DLD1 (cell line): ENCODE results near the gene FGGY.
"Not testable (repeated sequence)": the region's sequence is repeated elsewhere in the genome, so short reads cannot be mapped to it uniquely, and the experiment has no call there.

ENCODE experiments used
- in situ Hi-C: cut with HindIII; loops from 2 replicates; pipeline ENCODE4 v1.10.0; 2017; ENCODE audit warnings: low sequenced_read_pairs

FGGY gene

GRCh38 chr1:59296358-59297256 lies at the start of gene FGGY:
FGGY (plus strand) TSS chr1:59297094; CDS start chr1:59321550, 24,456 bp downstream.
- in situ Hi-C loops = no loop called here

DNA sequence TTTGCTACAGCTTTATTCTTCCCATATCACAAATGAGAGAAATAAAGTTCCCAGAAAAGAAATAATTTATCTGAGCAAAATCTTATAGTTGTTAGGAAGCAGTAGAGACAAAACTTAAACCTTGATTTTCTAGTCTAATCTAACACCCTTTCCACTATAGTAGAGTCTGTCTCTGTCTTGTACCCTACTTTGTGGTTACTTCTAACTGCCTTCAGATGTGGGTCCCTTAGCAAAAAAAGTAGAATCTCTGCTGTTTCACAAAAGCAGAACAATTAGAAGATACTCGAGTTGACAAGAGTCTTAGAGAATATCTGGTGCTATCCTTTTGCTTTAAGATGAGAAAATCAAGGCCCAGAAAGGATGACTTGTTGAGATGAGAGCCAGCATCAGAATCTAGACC lies 48.1 kb upstream of the FGGY start:
- in situ Hi-C loops = no loop called here

- in situ Hi-C loops = no loop called here
These were observed 47.3 kb upstream of the FGGY start for GRCh38 chr1:59249396-59250137.

DNA sequence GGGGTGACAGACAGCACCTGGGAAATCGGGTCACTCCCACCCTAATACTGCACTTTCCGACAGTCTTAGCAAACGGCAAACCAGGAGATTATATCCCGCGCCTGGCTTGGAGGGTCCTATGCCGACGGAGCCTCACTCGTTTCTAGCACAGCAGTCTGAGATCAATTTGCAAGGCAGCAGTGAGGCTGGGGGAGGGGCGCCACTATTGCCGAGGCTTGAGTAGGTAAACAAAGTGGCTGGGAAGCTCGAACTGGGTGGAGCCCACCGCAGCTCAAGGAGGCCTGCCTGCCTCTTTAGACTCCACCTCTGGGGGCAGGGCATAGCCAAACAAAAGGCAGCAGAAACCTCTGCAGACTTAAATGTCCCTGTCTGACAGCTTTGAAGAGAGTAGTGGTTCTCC lies 45.8 kb upstream of the FGGY start:
- in situ Hi-C loops = not testable (repeated sequence)

DNA sequence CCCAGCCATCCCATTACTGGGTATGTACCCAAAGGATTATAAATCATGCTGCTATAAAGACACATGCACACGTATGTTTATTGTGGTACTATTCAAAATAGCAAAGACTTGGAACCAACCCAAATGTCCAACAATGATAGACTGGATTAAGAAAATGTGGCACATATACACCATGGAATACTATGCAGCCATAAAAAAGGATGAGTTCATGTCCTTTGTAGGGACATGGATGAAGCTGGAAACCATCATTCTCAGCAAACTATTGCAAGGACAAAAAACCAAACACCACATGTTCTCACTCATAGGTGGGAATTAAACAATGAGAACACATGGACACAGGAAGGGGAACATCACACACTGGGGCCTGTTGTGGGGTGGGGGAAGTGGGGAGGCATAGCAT lies 40.5 kb upstream of the FGGY start:
- in situ Hi-C loops = not testable (repeated sequence)

- in situ Hi-C loops = no loop called here
These were observed 38.4 kb upstream of the FGGY start for GRCh38 chr1:59258412-59259032.

DNA sequence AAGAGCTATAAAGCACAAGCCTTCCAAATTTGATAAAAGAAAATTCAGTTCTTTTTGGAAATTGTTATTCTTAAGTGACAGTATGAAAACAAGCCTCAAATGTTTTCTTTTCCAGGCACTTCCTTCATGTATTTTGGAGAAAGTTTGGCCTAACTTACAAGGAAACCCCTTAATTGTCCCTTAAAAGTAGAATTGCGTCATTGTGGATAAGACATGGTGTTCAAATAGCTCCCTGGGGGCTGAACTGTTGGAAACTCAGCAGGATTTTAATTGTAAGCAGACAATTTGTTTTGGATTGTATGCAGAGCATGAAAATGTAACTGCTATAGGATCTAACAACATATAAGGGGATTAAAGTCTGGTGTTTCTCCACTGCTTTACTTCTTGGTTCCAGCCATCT lies 35.4 kb upstream of the FGGY start:
- in situ Hi-C loops = no loop called here

DNA sequence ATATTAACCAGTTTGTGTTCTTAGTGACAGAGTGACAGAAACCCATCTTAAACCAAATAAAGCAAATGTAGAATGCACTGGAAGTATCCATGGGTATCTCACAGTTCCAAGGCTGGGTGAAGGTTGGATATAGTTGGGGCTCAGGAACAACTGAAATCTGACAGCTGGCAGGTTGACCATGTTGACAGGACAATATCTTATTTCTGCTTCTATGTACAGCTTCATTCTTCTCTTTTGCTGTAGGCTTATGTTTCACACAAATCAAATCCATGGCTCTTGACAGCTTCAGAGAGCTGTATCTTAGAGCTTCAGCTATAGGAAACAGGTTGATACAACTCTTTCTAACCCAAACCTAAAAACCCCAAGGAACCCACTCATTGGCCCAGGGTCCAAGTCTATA lies 34.3 kb upstream of the FGGY start:
- in situ Hi-C loops = no loop called here

DNA sequence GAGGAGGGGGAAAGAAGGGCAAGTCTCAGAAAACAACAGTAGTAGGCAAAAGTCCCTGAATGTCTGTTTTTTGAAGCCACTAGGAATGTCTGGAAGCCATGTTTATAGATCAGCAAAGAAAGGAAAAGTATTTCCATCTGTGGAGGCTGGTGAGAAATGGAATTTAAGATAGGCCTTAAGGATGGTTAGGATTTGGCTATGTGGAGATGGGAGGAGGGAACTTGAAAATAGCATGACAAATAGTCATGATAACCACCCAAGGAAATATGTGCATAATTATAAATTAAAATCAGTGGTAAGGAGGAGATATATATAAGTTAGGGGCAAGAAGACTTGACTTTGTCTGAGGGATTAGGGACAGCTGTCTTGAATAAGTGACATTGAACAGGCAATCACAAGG lies 33.8 kb upstream of the FGGY start:
- in situ Hi-C loops = no loop called here

DNA sequence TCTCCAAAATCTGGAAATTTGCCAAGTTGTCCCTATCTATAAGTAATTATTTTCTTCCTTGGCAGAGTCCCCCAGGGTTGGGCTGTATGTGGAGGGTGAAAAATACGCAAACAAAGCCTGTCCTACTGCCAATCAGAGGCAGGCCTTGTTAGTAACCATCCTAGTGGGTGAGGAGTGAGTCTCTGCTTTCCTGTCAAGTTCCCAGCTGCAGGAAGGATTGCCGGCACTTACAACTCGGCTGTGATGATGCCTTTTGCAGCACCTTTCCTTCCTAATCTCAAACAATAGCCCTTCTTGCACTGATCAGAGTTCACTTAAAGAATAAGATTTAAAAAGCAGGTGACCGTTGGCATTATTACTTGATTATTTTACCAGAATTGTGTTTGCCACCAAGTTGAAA lies 31.3 kb upstream of the FGGY start:
- in situ Hi-C loops = no loop called here

DNA sequence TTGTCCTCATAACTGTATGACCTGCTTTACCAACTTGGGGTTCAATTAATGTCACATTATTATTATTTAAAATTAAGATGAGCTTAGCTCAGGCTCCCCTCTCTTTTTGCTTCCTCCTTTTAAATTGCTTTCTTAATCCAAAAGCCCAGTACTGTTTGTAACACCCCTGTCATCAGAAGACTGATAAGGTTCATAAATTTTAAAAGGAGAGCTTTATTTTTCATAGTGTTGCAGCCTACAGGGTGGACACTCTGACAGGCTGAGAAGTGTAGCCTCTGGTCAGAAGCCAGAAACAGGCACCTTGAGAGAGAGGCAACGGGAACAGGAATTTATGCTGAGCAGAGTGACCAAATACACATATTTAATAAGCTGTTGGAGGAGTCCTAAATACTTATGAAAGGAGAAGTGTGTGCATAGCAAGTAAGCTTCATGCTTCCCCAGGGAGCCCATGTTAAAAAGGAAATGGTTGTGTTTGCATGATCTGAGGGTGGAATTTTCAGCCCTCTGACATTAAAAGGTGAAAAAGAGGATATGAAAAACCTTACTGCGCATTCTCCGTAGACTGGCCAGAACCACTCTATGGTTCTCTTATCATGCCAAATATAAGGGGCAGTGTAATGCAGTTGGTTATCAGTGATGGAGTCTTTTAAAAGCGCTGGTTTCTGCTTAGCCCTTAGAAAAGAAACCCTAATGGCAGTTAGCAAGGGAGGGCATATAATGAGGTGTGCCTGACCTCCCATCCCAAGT lies 30.5 kb upstream of the FGGY start:
- in situ Hi-C loops = no loop called here

DNA sequence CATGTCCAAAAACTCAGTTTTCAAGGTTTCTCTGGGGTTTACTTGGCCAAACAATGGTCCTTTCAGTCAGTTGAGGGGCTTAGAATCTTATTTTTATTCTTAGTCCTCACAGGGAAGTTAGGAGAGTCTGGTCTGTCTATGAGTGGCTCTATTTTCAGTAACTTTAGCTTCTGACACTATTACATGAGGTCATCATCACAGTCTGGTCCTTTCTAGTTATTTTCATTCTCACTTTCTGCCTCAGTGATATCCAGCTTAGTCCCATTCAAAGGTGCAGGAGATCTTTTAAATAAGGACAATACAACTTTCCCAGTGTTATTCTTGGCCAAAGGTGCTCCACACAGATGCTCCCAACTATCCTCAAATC lies 30.0 kb upstream of the FGGY start:
- in situ Hi-C loops = no loop called here

- in situ Hi-C loops = no loop called here
These were observed 28.5 kb upstream of the FGGY start for GRCh38 chr1:59268406-59268805.

DNA sequence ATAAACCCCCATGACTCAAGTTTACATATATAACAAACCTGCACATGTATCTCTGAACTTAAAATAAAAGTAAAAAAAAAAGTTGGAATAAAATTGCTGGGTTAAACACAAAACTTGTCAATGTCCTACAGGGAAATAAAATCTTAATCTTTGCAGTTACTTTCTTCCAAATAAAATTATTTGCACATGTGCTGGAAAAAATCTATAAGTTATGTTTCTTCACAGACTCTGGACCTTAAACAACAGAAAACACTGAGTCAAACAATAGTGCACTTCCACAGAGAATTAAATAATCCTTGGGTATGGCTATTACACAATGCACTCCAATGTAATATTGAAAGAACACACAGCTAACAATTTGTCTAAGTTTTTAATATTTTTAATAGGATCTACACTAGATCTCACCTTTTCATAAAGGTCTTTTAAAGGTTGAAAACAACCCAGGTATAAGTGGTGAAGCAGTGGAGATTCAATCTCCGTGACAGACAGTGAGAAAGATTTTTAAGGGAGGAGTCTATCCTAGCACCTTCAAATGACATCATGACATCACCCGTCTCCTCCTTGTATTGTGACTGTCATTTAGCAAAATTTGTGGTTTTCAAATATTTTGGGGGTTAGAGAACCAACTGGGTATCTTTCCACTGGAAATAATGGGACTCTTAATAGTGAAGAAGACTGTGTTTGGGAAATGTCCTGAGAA lies 25.2 kb upstream of the FGGY start:
- in situ Hi-C loops = no loop called here

- in situ Hi-C loops = no loop called here
These were observed 24.4 kb upstream of the FGGY start for GRCh38 chr1:59272507-59272906.

- in situ Hi-C loops = no loop called here
These were observed 20.4 kb upstream of the FGGY start for GRCh38 chr1:59276439-59276851.

GRCh38 chr1:59278780-59279354 lies 18.0 kb upstream of the FGGY start:
- in situ Hi-C loops = no loop called here

- in situ Hi-C loops = no loop called here
These were observed 17.2 kb upstream of the FGGY start for GRCh38 chr1:59279645-59280044.

DNA sequence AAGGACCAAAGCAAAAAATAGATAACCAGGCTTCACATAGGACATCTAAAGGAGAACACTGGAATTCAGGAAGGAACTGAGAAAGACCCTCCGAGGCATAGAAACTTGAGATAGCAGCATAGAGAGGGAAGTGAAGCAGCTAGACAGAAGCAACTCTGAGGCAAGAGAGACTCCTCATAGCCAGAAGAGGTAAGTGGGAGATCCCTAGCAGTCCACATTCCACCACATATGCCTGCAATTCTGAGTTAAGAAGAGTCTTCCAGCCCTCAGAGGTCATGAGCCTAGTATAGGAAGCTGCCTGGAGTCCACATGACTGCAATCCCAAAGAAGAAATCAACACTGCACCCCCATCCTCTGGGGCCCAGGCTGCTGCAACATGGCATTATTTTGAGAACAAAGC lies 13.9 kb upstream of the FGGY start:
- in situ Hi-C loops = no loop called here

- in situ Hi-C loops = no loop called here
These were observed 11.2 kb upstream of the FGGY start for GRCh38 chr1:59285691-59286090.
